K562 (cell line): ENCODE data around the gene TIMM17A. TPM values are rescaled to one million over a fixed set of nuclear protein-coding genes. Genes with fewer than 3 reads are reported as not detected.
A peak's percentile ranks its signal among the peaks of the same experiment; 100 is the strongest.

ENCODE experiments used
- ATAC-seq: fragments of 200-7000 bp; cut with Tn5 transposase; 3 replicates; pipeline ENCODE4 v1.9.1; 2020; ENCODE audit warnings: moderate library complexity
- Bru-seq: library from RNA; stranded (reverse); fragments of 400-500 nt; gene quantifications from one replicate; lab custom pipeline; 2021; lab: Mats Ljungman, UMichigan
- BruChase-seq, 2 experiments: library from RNA; stranded (reverse); fragments of 400-500 nt; gene quantifications; one replicate each; lab custom pipeline; 2021; lab: Mats Ljungman, UMichigan
- BruUV-seq: library from RNA; stranded (reverse); fragments of 400-500 nt; replicated peaks from 2 replicates; lab custom pipeline; 2021; lab: Mats Ljungman, UMichigan
- CTCF ChIA-PET: fragments of 300-600 bp; formaldehyde crosslinking; extraction: SDS; loops from one replicate; lab custom pipeline; 2021; ENCODE audit warnings: low intra/inter-chr PET ratio; lab: Yijun Ruan, JAX
- POLR2A ChIA-PET: fragments of 300-600, 350-650 bp; sonication (Branson Sonifier 250); formaldehyde crosslinking; extraction: SDS; loops from one replicate; lab custom pipeline; 2021; ENCODE audit warnings: antibody characterized with exemption, inconsistent platforms; lab: Yijun Ruan, JAX
- DNase-seq, 4 experiments: peaks; one replicate each; pipeline versions ENCODE4 v3.0.0 to v3.0.0-alpha.2; 2011 to 2018; ENCODE audit warnings: low spot score in 3 of 4, mixed read lengths in 3 of 4; ENCODE audit errors: extremely low read depth in 1 of 4
- FAIRE-seq: peaks from 2 replicates; lab custom pipeline; 2011; peaks lifted over from hg19 to GRCh38; lab: Jason Lieb, UNC
- H2AFZ ChIP-seq: 2 replicates; pipeline ENCODE4 v1.6.0; 2011; ENCODE audit warnings: low read depth, low read length, control low read depth, inconsistent platforms
- H3K27ac ChIP-seq: fragments of 200-600 bp; 3 replicates; pipeline ENCODE4 v1.8.0; 2011; ENCODE audit warnings: low read depth, mild to moderate bottlenecking, control low read depth, inconsistent platforms, low read length, moderate library complexity, mixed read lengths; ENCODE audit errors: extremely low read depth
- H3K27me3 ChIP-seq, 2 experiments: fragments of 300-600 bp in 1 of 2; 2 replicates in 1 of 2; 3 replicates in 1 of 2; pipeline versions ENCODE4 v1.6.0 to v1.8.0; 2011; ENCODE audit warnings: inconsistent platforms in 2 of 2, low read length in 2 of 2, mild to moderate bottlenecking in 1 of 2, mixed read lengths in 1 of 2, moderate library complexity in 1 of 2; ENCODE audit not compliant: control insufficient read depth in 2 of 2, insufficient read depth in 2 of 2
- H3K36me3 ChIP-seq: fragments of 300-600 bp; 3 replicates; pipeline ENCODE4 v1.8.0; 2011; ENCODE audit warnings: mild to moderate bottlenecking, low read length, inconsistent platforms; ENCODE audit not compliant: control insufficient read depth, insufficient read depth
- H3K4me1 ChIP-seq, 2 experiments: fragments of 200-600 bp in 1 of 2; replicated peaks in 1 of 2; 2 replicates in 1 of 2; 3 replicates in 1 of 2; pipeline versions ENCODE4 v1.5.1 to v1.8.0; 2011; ENCODE audit warnings: inconsistent platforms in 2 of 2, low read length in 2 of 2, mild to moderate bottlenecking in 1 of 2, mixed read lengths in 1 of 2, moderate library complexity in 1 of 2; ENCODE audit not compliant: control insufficient read depth in 2 of 2, insufficient read depth in 2 of 2
- H3K4me2 ChIP-seq: 2 replicates; pipeline ENCODE4 v1.6.1; 2011; ENCODE audit warnings: low read length, control low read depth, inconsistent platforms, mixed read lengths; ENCODE audit not compliant: insufficient read depth
- H3K4me3 ChIP-seq: fragments of 200-600 bp; sonication (generic), shearing (Covaris generic); 2 replicates; pipeline ENCODE4 v1.5.1; 2016; ENCODE audit warnings: control low read depth, inconsistent platforms
- H3K79me2 ChIP-seq: fragments of 200-600 bp; 3 replicates; pipeline ENCODE4 v1.8.0; 2011; ENCODE audit warnings: low read length, inconsistent platforms; ENCODE audit not compliant: control insufficient read depth, insufficient read depth
- H3K9ac ChIP-seq, 2 experiments: 2 replicates each; pipeline versions ENCODE4 v1.6.0 to v1.6.1; 2011; ENCODE audit warnings: low read depth in 2 of 2, low read length in 2 of 2, control low read depth in 1 of 2, inconsistent platforms in 1 of 2, mild to moderate bottlenecking in 1 of 2, mixed read lengths in 1 of 2; ENCODE audit not compliant: insufficient read depth in 1 of 2
- H3K9me1 ChIP-seq: one replicate; pipeline ENCODE4 v1.6.0; 2011; ENCODE audit warnings: inconsistent platforms, mild to moderate bottlenecking, low read length, moderate library complexity; ENCODE audit not compliant: control insufficient read depth, insufficient read depth
- H3K9me3 ChIP-seq: replicated peaks from 2 replicates; pipeline ENCODE4 v1.5.1; 2011; ENCODE audit warnings: low read depth, low read length, inconsistent platforms; ENCODE audit not compliant: control insufficient read depth, insufficient read depth
- H4K20me1 ChIP-seq: replicated peaks from 2 replicates; pipeline ENCODE4 v1.6.1; 2011; ENCODE audit warnings: low read length, inconsistent platforms, mixed read lengths; ENCODE audit not compliant: control insufficient read depth, insufficient read depth
- FOXM1 ChIP-seq, 2 experiments: fragments of 450-650 bp in 1 of 2; sonication (generic) in 1 of 2; formaldehyde crosslinking in 1 of 2; IDR thresholded peaks; 2 replicates each; pipeline versions ENCODE4 v1.6.1 to v1.9.0; 2017 to 2022; ENCODE audit warnings: low read depth in 2 of 2, mild to moderate bottlenecking in 2 of 2, missing genetic modification reagents in 1 of 2, moderate library complexity in 1 of 2
- HMBOX1 ChIP-seq: sonication (generic); IDR thresholded peaks from 2 replicates; pipeline ENCODE4 v1.6.1; 2016
- NBN ChIP-seq: fragments of 450-650 bp; IDR thresholded peaks from 2 replicates; pipeline ENCODE4 v1.6.1; 2016; ENCODE audit warnings: low read depth, mild to moderate bottlenecking
- POLR3A ChIP-seq: IDR thresholded peaks from 2 replicates; pipeline ENCODE4 v1.6.1; 2011; ENCODE audit warnings: borderline replicate concordance, mild to moderate bottlenecking, moderate library complexity; ENCODE audit not compliant: insufficient read length, insufficient read depth; ENCODE audit errors: extremely low read depth
- SMARCE1 ChIP-seq: fragments of 450-650 bp; IDR thresholded peaks from 2 replicates; pipeline ENCODE4 v1.7.1; 2016; ENCODE audit warnings: mild to moderate bottlenecking
- SRSF9 ChIP-seq: fragments of 200-400 bp; formaldehyde crosslinking; IDR thresholded peaks from 2 replicates; pipeline ENCODE4 v1.6.1; 2017; ENCODE audit warnings: low read depth, low read length, borderline replicate concordance
- ZNF398 ChIP-seq: fragments of 250-450 bp; sonication (Bioruptor Pico); IDR thresholded peaks from 2 replicates; pipeline ENCODE4 v1.8.0; 2021; ENCODE audit warnings: moderate library complexity, mild to moderate bottlenecking, inconsistent platforms
- WGBS: fragments of 100-300 bp; shearing (Covaris generic); methylation state at CpG from one replicate; pipeline ENCODE4 v1.1.6; 2016; ENCODE audit warnings: low coverage, mixed read lengths; ENCODE audit not compliant: insufficient coverage; ENCODE audit errors: missing lambda C conversion rate; 5-methylcytosine and 5-hydroxymethylcytosine counted together
- in situ Hi-C: fragments of 300-500 bp; cut with MboI; formaldehyde crosslinking; loops from 4 replicates; pipeline ENCODE4 v1.15.0; 2018; ENCODE audit warnings: inconsistent platforms, mixed read lengths
- intact Hi-C: fragments of 100-400 bp; cut with micrococcal nuclease; formaldehyde crosslinking; loops from 2 replicates; pipeline ENCODE4 v1.14.2; 2022
- long read RNA-seq, 3 experiments: library from polyadenylated mRNA in 2 of 3; library from RNA in 1 of 3; unstranded in 2 of 3; stranded (forward) in 1 of 3; transcript quantifications; one replicate each; pipeline ENCODE4 v2.0.0, GENCODE V29; 2019 to 2022
- polyA minus RNA-seq, 3 experiments: library from RNA; depleted of rRNA, polyadenylated mRNA; stranded (reverse); fragments of >200 nt; gene quantifications; 2 replicates each; pipeline ENCODE4 v1.2.3, GENCODE V29; 2011
- polyA plus RNA-seq, 8 experiments: library from polyadenylated mRNA; depleted of rRNA in 4 of 8; stranded (reverse) in 5 of 8; unstranded in 3 of 8; fragments of >200 nt; fragmentation: Nextera tagmentation in 2 of 8; fragmentation: Illumina TruSeq in 1 of 8; extraction: Ambion mirVana in 2 of 8; extraction: Trizol in 1 of 8; gene quantifications; 2 replicates each; pipeline versions ENCODE4 v1.2.1 to v1.2.3, GENCODE V29; 2011 to 2014; ENCODE audit warnings: inconsistent platforms in 1 of 8, missing spikeins in 1 of 8
- total RNA-seq, 7 experiments: library from RNA; depleted of rRNA in 6 of 7; stranded (reverse); fragments of >200 nt in 6 of 7; fragmentation: Illumina TruSeq in 2 of 7; extraction: Trizol in 2 of 7; gene quantifications; 2 replicates each; pipeline versions ENCODE4 v1.2.1 to v1.2.3, GENCODE V29; 2011 to 2021; ENCODE audit warnings: low replicate concordance in 1 of 7
- TF ChIP-seq, protein P1 (sequence below): fragments of 250-450 bp; sonication (Bioruptor Pico); IDR thresholded peaks from 2 replicates; pipeline ENCODE4 v1.8.0; 2021; ENCODE audit warnings: borderline replicate concordance, mild to moderate bottlenecking, moderate library complexity; ENCODE audit not compliant: poor library complexity, severe bottlenecking

The TIMM17A gene
- 89.8 and 171 TPM in 2 replicates for total RNA-seq (2011; cell fraction: chromatin; rRNA removed; ENCODE audit: low replicate concordance)
- total RNA-seq (2011; cell fraction: nucleolus; rRNA removed) = 62.5 and 62.7 TPM in 2 replicates
- total RNA-seq (2011; cell fraction: nucleoplasm; rRNA removed) = 108 and 147 TPM in 2 replicates
- total RNA-seq (2014; rRNA removed) (116 and 131 TPM in 2 replicates), total RNA-seq (2014; rRNA removed; fragmentation: Illumina TruSeq; extraction: Trizol) (226 and 256 TPM in 2 replicates), total RNA-seq (2015; rRNA removed; fragmentation: Illumina TruSeq; extraction: Trizol) (158 and 173 TPM in 2 replicates), total RNA-seq (2021) (179 and 180 TPM in 2 replicates), polyA plus RNA-seq (2011; rRNA removed) (197 and 262 TPM in 2 replicates), polyA plus RNA-seq (2014; fragmentation: Illumina TruSeq; extraction: Trizol) (146 and 154 TPM in 2 replicates), polyA plus RNA-seq (2014; fragmentation: Nextera tagmentation; extraction: Ambion mirVana) (100 to 1,000 TPM; 676 to 744 TPM), polyA plus RNA-seq (2014; rRNA removed) (155 and 178 TPM in 2 replicates), polyA minus RNA-seq (2011; rRNA and poly(A)+ RNA removed) (94.8 and 116 TPM in 2 replicates), Bru-seq, nascent RNA (percentile 98 among the genes with signal in this experiment), BruChase-seq, experiment 1, labeled RNA remaining after a 2-hour chase (percentile 98 among the genes with signal in this experiment), BruChase-seq, experiment 2, labeled RNA remaining after a 6-hour chase (percentile 97 among the genes with signal in this experiment)
- polyA plus RNA-seq (2011; cell fraction: cytosol; rRNA removed) = 61.6 and 97.5 TPM in 2 replicates
- 58.4 and 74.7 TPM in 2 replicates for polyA plus RNA-seq (2011; cell fraction: nucleus; rRNA removed)
- polyA plus RNA-seq (2012) = 85.8 and 148 TPM in 2 replicates
- 31.9 and 42.0 TPM in 2 replicates for polyA minus RNA-seq (2011; cell fraction: cytosol; rRNA and poly(A)+ RNA removed)
- polyA minus RNA-seq (2011; cell fraction: nucleus; rRNA and poly(A)+ RNA removed) = 29.8 and 43.9 TPM in 2 replicates
- long read RNA-seq, experiment 1, transcript TIMM17A-203 (3 exons, 2,523 nt) = minor isoform, 5 of 578 reads
- long read RNA-seq, experiment 1, transcript TIMM17A-201 (6 exons, 1,659 nt) = major isoform, 456 of 578 reads
- long read RNA-seq, experiment 1, partial matches to known transcripts = 77 of 578 reads
- long read RNA-seq, experiment 1, other reads (novel, unspliced or antisense) = 40 of 578 reads
- long read RNA-seq, experiment 2, transcript TIMM17A-201 (6 exons, 1,659 nt) = major isoform, 100 of 270 reads
- long read RNA-seq, experiment 2, partial matches to known transcripts = 106 of 270 reads
- long read RNA-seq, experiment 2, other reads (novel, unspliced or antisense) = 62 of 270 reads
- long read RNA-seq, experiment 3, transcript TIMM17A-201 (6 exons, 1,659 nt) = major isoform, 345 of 378 reads
- long read RNA-seq, experiment 3, partial matches to known transcripts = 19 of 378 reads
- long read RNA-seq, experiment 3, other reads (novel, unspliced or antisense) = 14 of 378 reads

GRCh38 chr1:201955009-201955728 lies at the start of gene TIMM17A:
TIMM17A (plus strand) TSS chr1:201955503; CDS start chr1:201955527, 24 bp downstream.
- intact Hi-C loops = loop anchor here (2.0 kb wide), 2 partner anchors 14 to 38 kb away; no protein-coding TSS in a partner anchor
- peak within 1 kb of the TSS; percentile 81 for H3K4me3 ChIP-seq
- TF ChIP-seq, protein P1, sequence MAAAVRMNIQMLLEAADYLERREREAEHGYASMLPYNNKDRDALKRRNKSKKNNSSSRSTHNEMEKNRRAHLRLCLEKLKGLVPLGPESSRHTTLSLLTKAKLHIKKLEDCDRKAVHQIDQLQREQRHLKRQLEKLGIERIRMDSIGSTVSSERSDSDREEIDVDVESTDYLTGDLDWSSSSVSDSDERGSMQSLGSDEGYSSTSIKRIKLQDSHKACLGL = no peak
- TF ChIP-seq NBN (peak; percentile 98), POLR3A (no peak), SMARCE1 (peak; percentile 84), HMBOX1 (0 out of 2 replicates have a peak, but pooled peaks have one; percentile 28), ZNF398 (CRISPR knock-in tag) (no peak), SRSF9 (no peak), FOXM1 (IDR thresholded peaks at IDR 0.05; ENCODE audit: low read depth) (0 out of 2 replicates have a peak, but pooled peaks have one; percentile 35), FOXM1 (CRISPR knock-in tag; IDR thresholded peaks at IDR 0.05; ENCODE audit: low read depth) (peak; percentile 91)

More at GRCh38 chr1:201955009-201955728, at the start of gene TIMM17A:
- peaks cover 12 to 13% of the 10 kb centered on the region in 2 experiments; a peak in 3 of 5 replicates for H3K4me1 ChIP-seq
- DNase-seq (peak; percentile 96 to 100 (median 97)), FAIRE-seq (peak; percentile 99), ATAC-seq (peak; percentile 100)
- 0 out of 2 replicates have a peak, but pooled peaks cover 2% of the 10 kb centered on the region for H4K20me1 ChIP-seq
- WGBS = 1% methylated on average over 42 of the region's 43 CpGs
- peak within 1 kb of the TSS; percentile 97 to 99 for H3K9ac ChIP-seq
- H3K27ac ChIP-seq = peak within 1 kb of the TSS; percentile 98
- in situ Hi-C loops = no loop called here
- peaks cover 42% of the 10 kb centered on the region for H3K36me3 ChIP-seq
- H2AFZ ChIP-seq = peak within 1 kb of the TSS; percentile 96
- POLR2A ChIA-PET = interaction anchor here (0.6 to 4.0 kb wide), 24 partner anchors 10 to 733 kb away, joined by 3 to 46 read pairs (median 4); partner anchors contain the start of genes LMOD1 and RNPEP
- H3K9me3 ChIP-seq = no peaks in the 10 kb centered on the region
- no TSS peak for BruUV-seq
- peaks cover 54% of the 10 kb centered on the region for H3K79me2 ChIP-seq
- H3K4me2 ChIP-seq = peak within 1 kb of the TSS; percentile 100
- H3K9me1 ChIP-seq = peaks cover 4% of the 10 kb centered on the region
- H3K27me3 ChIP-seq = no peaks in the 10 kb centered on the region
- CTCF ChIA-PET = interaction anchor here (0.6 kb wide), 1 partner anchor 14 kb away, joined by 3 read pairs; no protein-coding TSS in a partner anchor
